H9 (cell line): Measurements from ENCODE around the gene GOLGA7B. TPM values are rescaled to one million over a fixed set of nuclear protein-coding genes. Genes with fewer than 3 reads are reported as not detected.

ENCODE experiments used
- DNase-seq: peaks from one replicate; pipeline ENCODE4 v3.0.0-alpha.2; 2017
- H2AFZ ChIP-seq: one replicate; pipeline ENCODE4 v1.6.1; 2013; ENCODE audit warnings: mild to moderate bottlenecking, low read length, control low read depth, moderate library complexity
- H2AK5ac ChIP-seq: 2 replicates; pipeline ENCODE4 v1.6.1; 2013; ENCODE audit warnings: low read length, control low read depth, mixed read lengths; ENCODE audit not compliant: insufficient read length
- H2BK120ac ChIP-seq: one replicate; pipeline ENCODE4 v1.6.1; 2013; ENCODE audit warnings: low read depth, mild to moderate bottlenecking, low read length, control low read depth, inconsistent platforms; ENCODE audit not compliant: poor library complexity, severe bottlenecking
- H2BK12ac ChIP-seq: 2 replicates; pipeline ENCODE4 v1.6.1; 2013; ENCODE audit warnings: low read length, control low read depth, mixed read lengths, low read depth; ENCODE audit not compliant: insufficient read length
- H2BK15ac ChIP-seq: 2 replicates; pipeline ENCODE4 v1.6.1; 2013; ENCODE audit warnings: low read depth, low read length, control low read depth
- H2BK20ac ChIP-seq: one replicate; pipeline ENCODE4 v1.6.1; 2013; ENCODE audit warnings: low read depth, mild to moderate bottlenecking, low read length, control low read depth, inconsistent platforms; ENCODE audit not compliant: poor library complexity, severe bottlenecking
- H2BK5ac ChIP-seq: 2 replicates; pipeline ENCODE4 v1.6.1; 2013; ENCODE audit warnings: low read length, control low read depth, mixed read lengths; ENCODE audit not compliant: insufficient read length
- H3K14ac ChIP-seq: 2 replicates; pipeline ENCODE4 v1.6.1; 2013; ENCODE audit warnings: low read length, control low read depth; ENCODE audit not compliant: insufficient read depth
- H3K18ac ChIP-seq: 2 replicates; pipeline ENCODE4 v1.6.1; 2013; ENCODE audit warnings: low read depth, mild to moderate bottlenecking, mixed read lengths, low read length, control low read depth; ENCODE audit not compliant: insufficient read length
- H3K23ac ChIP-seq: 2 replicates; pipeline ENCODE4 v1.6.1; 2013; ENCODE audit warnings: low read length, control low read depth, mixed read lengths, low read depth; ENCODE audit not compliant: insufficient read length
- H3K23me2 ChIP-seq: 2 replicates; pipeline ENCODE4 v1.6.1; 2013; ENCODE audit warnings: low read depth, mild to moderate bottlenecking, mixed read lengths, low read length, control low read depth; ENCODE audit not compliant: insufficient read length, poor library complexity, severe bottlenecking
- H3K27ac ChIP-seq: 2 replicates; pipeline ENCODE4 v1.5.1; 2013; ENCODE audit warnings: low read length, control low read depth, mixed read lengths, low read depth; ENCODE audit not compliant: insufficient read length
- H3K27me3 ChIP-seq: 2 replicates; pipeline ENCODE4 v1.6.1; 2013; ENCODE audit warnings: low read length, control low read depth, inconsistent platforms; ENCODE audit not compliant: insufficient read depth
- H3K4ac ChIP-seq: 2 replicates; pipeline ENCODE4 v1.6.1; 2013; ENCODE audit warnings: low read depth, mild to moderate bottlenecking, control low read depth, inconsistent platforms, low read length, moderate library complexity
- H3K4me1 ChIP-seq: 2 replicates; pipeline ENCODE4 v1.6.1; 2013; ENCODE audit warnings: low read length, control low read depth, inconsistent platforms; ENCODE audit not compliant: insufficient read depth
- H3K4me2 ChIP-seq: 2 replicates; pipeline ENCODE4 v1.6.1; 2013; ENCODE audit warnings: low read length, control low read depth, mixed read lengths; ENCODE audit not compliant: insufficient read length, insufficient read depth
- H3K56ac ChIP-seq: 2 replicates; pipeline ENCODE4 v1.6.1; 2013; ENCODE audit warnings: low read depth, mild to moderate bottlenecking, mixed read lengths, low read length, control low read depth; ENCODE audit not compliant: insufficient read length
- H3K79me1 ChIP-seq: 2 replicates; pipeline ENCODE4 v1.6.1; 2013; ENCODE audit warnings: low read depth, mild to moderate bottlenecking, moderate library complexity, low read length, control low read depth, inconsistent platforms; ENCODE audit not compliant: insufficient read depth, poor library complexity, severe bottlenecking
- H3K79me2 ChIP-seq: 2 replicates; pipeline ENCODE4 v1.6.1; 2013; ENCODE audit warnings: low read length, control low read depth, inconsistent platforms; ENCODE audit not compliant: insufficient read depth
- H3K9ac ChIP-seq: 2 replicates; pipeline ENCODE4 v1.6.1; 2013; ENCODE audit warnings: low read length, control low read depth, mixed read lengths; ENCODE audit not compliant: insufficient read length; ENCODE audit errors: extremely low read depth
- H3K9me3 ChIP-seq: one replicate; pipeline ENCODE4 v1.6.1; 2013; ENCODE audit warnings: low read depth, low read length, inconsistent platforms; ENCODE audit not compliant: control insufficient read depth
- H3T11ph ChIP-seq: one replicate; pipeline ENCODE4 v1.6.1; 2013; ENCODE audit warnings: mild to moderate bottlenecking, low read length, control low read depth, inconsistent platforms
- H4K20me1 ChIP-seq: one replicate; pipeline ENCODE4 v1.6.1; 2013; ENCODE audit not compliant: control insufficient read depth, insufficient read length, insufficient read depth
- H4K5ac ChIP-seq: 2 replicates; pipeline ENCODE4 v1.6.1; 2013; ENCODE audit warnings: low read depth, mild to moderate bottlenecking, mixed read lengths, low read length, control low read depth; ENCODE audit not compliant: insufficient read length
- H4K8ac ChIP-seq: replicated peaks from 2 replicates; pipeline ENCODE4 v1.6.1; 2013; ENCODE audit warnings: low read length, control low read depth, mixed read lengths, low read depth; ENCODE audit not compliant: insufficient read length
- H4K91ac ChIP-seq: 2 replicates; pipeline ENCODE4 v1.6.1; 2013; ENCODE audit warnings: low read depth, mild to moderate bottlenecking, moderate library complexity, mixed read lengths, low read length, control low read depth; ENCODE audit not compliant: insufficient read length
- H3K27ac Mint-ChIP-seq, 3 experiments: 2 replicates in 2 of 3; 3 replicates in 1 of 3; pipeline ENCODE4 v1.8.0; 2020 to 2021; ENCODE audit warnings: mixed read lengths in 3 of 3, mild to moderate bottlenecking in 1 of 3, moderate library complexity in 1 of 3
- H3K27me3 Mint-ChIP-seq: 2 replicates; pipeline ENCODE4 v1.8.0; 2021; ENCODE audit warnings: low read depth, mild to moderate bottlenecking, moderate library complexity, mixed read lengths
- H3K36me3 Mint-ChIP-seq, 3 experiments: 2 replicates in 2 of 3; 3 replicates in 1 of 3; pipeline ENCODE4 v1.8.0; 2020 to 2021; ENCODE audit warnings: low read depth in 3 of 3, mixed read lengths in 3 of 3; ENCODE audit not compliant: insufficient read depth in 1 of 3
- H3K4me1 Mint-ChIP-seq, 2 experiments: 2 replicates each; pipeline ENCODE4 v1.8.0; 2020; ENCODE audit warnings: mixed read lengths in 2 of 2
- H3K4me3 Mint-ChIP-seq, 2 experiments: 2 replicates in 1 of 2; 3 replicates in 1 of 2; pipeline ENCODE4 v1.8.0; 2020 to 2021; ENCODE audit warnings: mild to moderate bottlenecking in 2 of 2, mixed read lengths in 2 of 2, moderate library complexity in 1 of 2
- H3K9me3 Mint-ChIP-seq, 2 experiments: 2 replicates in 1 of 2; 3 replicates in 1 of 2; pipeline ENCODE4 v1.8.0; 2020; ENCODE audit warnings: mild to moderate bottlenecking in 2 of 2, mixed read lengths in 2 of 2, moderate library complexity in 1 of 2
- CTCF ChIP-seq: fragments of 200-600 bp; sonication (generic); conservative IDR thresholded peaks from 3 replicates; pipeline ENCODE4 v1.8.0; 2021; ENCODE audit warnings: antibody characterized with exemption, mild to moderate bottlenecking
- WGBS: extraction: QIAGEN DNeasy Blood & Tissue Kit; methylation state at CpG from one replicate; pipeline ENCODE4 v1.1.7; 2013; ENCODE audit warnings: missing lambda C conversion rate, low lambda C conversion rate, mixed read lengths; ENCODE audit not compliant: insufficient read length; ENCODE audit errors: extremely low coverage; 5-methylcytosine and 5-hydroxymethylcytosine counted together
- total RNA-seq: library from RNA; stranded (reverse); gene quantifications from 2 replicates; pipeline ENCODE4 v1.2.1, GENCODE V29; 2021

Gene GOLGA7B
- total RNA-seq, 1 experiment from 2014 or later = 0.04 TPM

- no peak overlapping the region for H4K91ac ChIP-seq
- H3K27me3 Mint-ChIP-seq = peaks cover 9% of the 10 kb centered on the region; the same call in 1 of the 2 replicates
- no peak overlapping the region for H4K8ac ChIP-seq
- H2BK5ac ChIP-seq = no peak overlapping the region
- H2AFZ ChIP-seq = no peak overlapping the region
- no peak overlapping the region for H3K56ac ChIP-seq
- H3K18ac ChIP-seq = no peak overlapping the region
- H3K4me1 Mint-ChIP-seq = peaks cover 20 to 25% of the 10 kb centered on the region in 2 experiments
- peaks cover 2% of the 10 kb centered on the region; the same call in 1 of the 2 replicates for H3K4me1 ChIP-seq
- no peak for TF ChIP-seq CTCF
- H3K23ac ChIP-seq = no peak overlapping the region
- no peak overlapping the region for H3K27ac ChIP-seq
- no peak overlapping the region for H2BK20ac ChIP-seq
- no peak overlapping the region for H3K4me2 ChIP-seq
- H3K36me3 Mint-ChIP-seq = no peaks in the 10 kb centered on the region
- no peak for DNase-seq
- H3K4ac ChIP-seq = no peak overlapping the region
- H3K4me3 Mint-ChIP-seq = no peak overlapping the region
- H3K23me2 ChIP-seq = no peaks in the 10 kb centered on the region
- no peak overlapping the region for H4K5ac ChIP-seq
- H3T11ph ChIP-seq = no peak overlapping the region
- H2BK12ac ChIP-seq = no peak overlapping the region
- no peak overlapping the region for H2BK15ac ChIP-seq
- H4K20me1 ChIP-seq = no peaks in the 10 kb centered on the region
- H2BK120ac ChIP-seq = no peak overlapping the region
- peak overlapping the region in 2 of 3 experiments; percentile 4 to 71; a peak in 3 of 7 replicates for H3K27ac Mint-ChIP-seq
- WGBS = no CpG with 5 or more reads among the region's 17 CpGs
- H3K9ac ChIP-seq = no peak overlapping the region
- H3K79me2 ChIP-seq = no peaks in the 10 kb centered on the region
- peak overlapping the region; percentile 43; the same call in 1 of the 2 replicates for H3K14ac ChIP-seq
- H3K9me3 Mint-ChIP-seq = no peaks in the 10 kb centered on the region
- H3K9me3 ChIP-seq = no peaks in the 10 kb centered on the region
- H3K79me1 ChIP-seq = no peaks in the 10 kb centered on the region
- H3K27me3 ChIP-seq = no peaks in the 10 kb centered on the region
- H2AK5ac ChIP-seq = no peak overlapping the region
Measured at GRCh38 chr10:97891497-97892167, 42.0 kb downstream of the GOLGA7B start.
